GM23338 (cell line): ENCODE measurements around the gene RAPGEF3. TPM values are rescaled to one million over a fixed set of nuclear protein-coding genes. Genes with fewer than 3 reads are reported as not detected.

Experiments
- ATAC-seq: fragments of 200-7000 bp; cut with Tn5 transposase; 3 replicates; pipeline ENCODE4 v1.9.1; 2020
- DNase-seq: peaks from one replicate; pipeline ENCODE4 v3.0.0-alpha.2; 2015; ENCODE audit warnings: low spot score
- H2AFZ ChIP-seq: fragments of 200-600 bp; sonication (generic); 2 replicates; pipeline ENCODE4 v1.8.0; 2016; ENCODE audit warnings: antibody characterized with exemption, mild to moderate bottlenecking, moderate library complexity
- H3F3A ChIP-seq: fragments of 200-600 bp; sonication (generic); replicated peaks from 2 replicates; pipeline ENCODE4 v1.8.0; 2017; ENCODE audit warnings: antibody characterized with exemption, mixed run types, low read depth
- H3K27ac ChIP-seq: fragments of 200-600 bp; sonication (generic); 2 replicates; pipeline ENCODE4 v1.6.1; 2016; ENCODE audit warnings: low read depth
- H3K27me3 ChIP-seq: fragments of 200-600 bp; sonication (generic); 2 replicates; pipeline ENCODE4 v1.8.0; 2016; ENCODE audit warnings: mild to moderate bottlenecking, mixed run types, moderate library complexity; ENCODE audit not compliant: insufficient read depth
- H3K36me3 ChIP-seq: fragments of 200-600 bp; sonication (generic); 2 replicates; pipeline ENCODE4 v1.8.0; 2016; ENCODE audit warnings: mild to moderate bottlenecking; ENCODE audit not compliant: insufficient read depth
- H3K4me1 ChIP-seq: fragments of 200-600 bp; sonication (generic); 2 replicates; pipeline ENCODE4 v1.8.0; 2016; ENCODE audit warnings: mild to moderate bottlenecking, moderate library complexity; ENCODE audit not compliant: insufficient read depth
- H3K4me2 ChIP-seq: fragments of 200-600 bp; sonication (generic); 2 replicates; pipeline ENCODE4 v1.7.1; 2017; ENCODE audit warnings: mixed run types
- H3K4me3 ChIP-seq: fragments of 200-600 bp; sonication (generic); 2 replicates; pipeline ENCODE4 v1.6.1; 2016; ENCODE audit warnings: mixed run types
- H3K79me2 ChIP-seq: fragments of 200-600 bp; sonication (generic); replicated peaks from 2 replicates; pipeline ENCODE4 v1.8.0; 2017; ENCODE audit warnings: mild to moderate bottlenecking; ENCODE audit not compliant: insufficient read depth
- H3K9me2 ChIP-seq: fragments of 200-600 bp; sonication (generic); 2 replicates; pipeline ENCODE4 v1.8.0; 2017; ENCODE audit not compliant: insufficient read depth
- H4K20me1 ChIP-seq: fragments of 200-600 bp; sonication (generic); replicated peaks from 2 replicates; pipeline ENCODE4 v1.8.0; 2017; ENCODE audit warnings: mild to moderate bottlenecking; ENCODE audit not compliant: insufficient read depth
- H3K27ac Mint-ChIP-seq: 2 replicates; pipeline ENCODE4 v1.8.0; 2020; ENCODE audit warnings: inconsistent platforms, mild to moderate bottlenecking, moderate library complexity, mixed read lengths
- H3K27me3 Mint-ChIP-seq: 3 replicates; pipeline ENCODE4 v1.8.0; 2022; ENCODE audit warnings: low read depth, mild to moderate bottlenecking, moderate library complexity, mixed read lengths, inconsistent platforms; ENCODE audit not compliant: insufficient read depth, poor library complexity
- H3K36me3 Mint-ChIP-seq: 3 replicates; pipeline ENCODE4 v1.8.0; 2021; ENCODE audit warnings: low read depth, mild to moderate bottlenecking, inconsistent platforms, moderate library complexity, mixed read lengths
- H3K4me1 Mint-ChIP-seq: 3 replicates; pipeline ENCODE4 v1.8.0; 2020; ENCODE audit warnings: mild to moderate bottlenecking, inconsistent platforms, mixed read lengths
- H3K4me3 Mint-ChIP-seq: 3 replicates; pipeline ENCODE4 v1.8.0; 2021; ENCODE audit warnings: moderate library complexity, mild to moderate bottlenecking, inconsistent platforms, mixed read lengths
- H3K9me3 Mint-ChIP-seq: 3 replicates; pipeline ENCODE4 v1.8.0; 2020; ENCODE audit warnings: moderate library complexity, mild to moderate bottlenecking, inconsistent platforms, mixed read lengths
- CREB1 ChIP-seq: fragments of 250-450 bp; sonication (Bioruptor Pico); IDR thresholded peaks from 2 replicates; pipeline ENCODE4 v1.5.0; 2020; ENCODE audit warnings: low read depth, mild to moderate bottlenecking, moderate library complexity
- EZH2 ChIP-seq: fragments of 200-600 bp; sonication (generic); IDR thresholded peaks from one replicate; pipeline ENCODE4 v1.8.0; 2017; ENCODE audit warnings: antibody characterized with exemption, mild to moderate bottlenecking, low read depth; ENCODE audit not compliant: unreplicated experiment
- JUNB ChIP-seq: IDR thresholded peaks from one replicate; pipeline ENCODE4 v1.6.1; 2016; ENCODE audit warnings: antibody characterized with exemption; ENCODE audit not compliant: unreplicated experiment
- NANOG ChIP-seq: IDR thresholded peaks from 2 replicates; pipeline ENCODE4 v1.6.1; 2016; ENCODE audit warnings: antibody characterized with exemption, borderline replicate concordance
- POLR2AphosphoS5 ChIP-seq: IDR thresholded peaks from 2 replicates; pipeline ENCODE4 v1.6.1; 2016; ENCODE audit warnings: antibody characterized with exemption, low read depth
- STAT1 ChIP-seq: IDR thresholded peaks from one replicate; pipeline ENCODE4 v1.6.1; 2016; ENCODE audit warnings: antibody characterized with exemption; ENCODE audit not compliant: unreplicated experiment
- ZNF114 ChIP-seq: fragments of 250-450 bp; sonication (Bioruptor Pico); IDR thresholded peaks from 2 replicates; pipeline ENCODE4 v1.5.0; 2020; ENCODE audit warnings: mild to moderate bottlenecking, moderate library complexity
- ZNF331 ChIP-seq: fragments of 250-450 bp; sonication (Bioruptor Pico); IDR thresholded peaks from 2 replicates; pipeline ENCODE4 v1.5.0; 2020; ENCODE audit warnings: low read depth, mild to moderate bottlenecking, moderate library complexity
- polyA plus RNA-seq: library from polyadenylated mRNA; unstranded; fragments of >200 nt; fragmentation: Nextera tagmentation; extraction: Ambion mirVana; gene quantifications from 2 replicates; pipeline ENCODE4 v1.2.1, GENCODE V29; 2016
- total RNA-seq: library from RNA; depleted of rRNA; stranded (reverse); fragments of >200 nt; shearing (Covaris generic); gene quantifications from 2 replicates; pipeline ENCODE4 v1.2.3, GENCODE V29; 2014
- TF ChIP-seq, protein P1 (sequence below): IDR thresholded peaks from 2 replicates; pipeline ENCODE4 v1.6.1; 2016; ENCODE audit warnings: antibody characterized with exemption
- TF ChIP-seq, protein P2 (sequence below): IDR thresholded peaks from one replicate; pipeline ENCODE4 v1.6.1; 2018; ENCODE audit warnings: antibody characterized with exemption; ENCODE audit not compliant: unreplicated experiment
- TF ChIP-seq, protein P3 (sequence below): fragments of 250-450 bp; sonication (Bioruptor Pico); IDR thresholded peaks from 2 replicates; pipeline ENCODE4 v1.5.0; 2020; ENCODE audit warnings: mild to moderate bottlenecking, moderate library complexity

RAPGEF3 gene
- total and polyA plus RNA-seq, 2 experiments from 2014 or later = 2.3 to 11.8 TPM

DNA sequence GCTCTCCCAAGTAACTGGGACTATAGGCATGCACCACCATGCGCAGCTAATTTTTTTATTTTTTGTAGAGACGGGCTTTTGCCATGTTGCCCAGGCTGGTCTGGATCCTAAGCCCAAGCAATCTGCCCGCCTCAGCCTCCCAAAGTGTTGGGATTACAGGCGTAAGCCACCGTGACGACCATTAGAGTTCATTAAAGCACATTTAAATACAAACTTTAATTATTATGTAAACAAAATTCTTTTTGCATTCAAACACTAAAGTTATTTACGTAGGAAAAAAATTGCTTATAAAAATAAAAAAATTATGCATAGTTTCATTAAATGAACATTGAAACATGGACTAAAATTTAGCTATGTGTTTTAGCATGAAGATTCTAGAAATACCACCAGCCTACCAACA is 60.0 kb downstream of the RAPGEF3 start:
- ATAC-seq (no peak), DNase-seq (no peak)
- H3K27ac Mint-ChIP-seq = no peak overlapping the region
- H2AFZ ChIP-seq = no peak overlapping the region
- H3K4me1 ChIP-seq = no peaks in the 10 kb centered on the region
- peaks cover 5% of the 10 kb centered on the region for H4K20me1 ChIP-seq
- peaks cover 22% of the 10 kb centered on the region for H3K36me3 Mint-ChIP-seq
- H3K79me2 ChIP-seq = peaks cover 17% of the 10 kb centered on the region
- H3F3A ChIP-seq = no peaks in the 10 kb centered on the region
- H3K4me3 ChIP-seq = no peak overlapping the region
- H3K9me3 Mint-ChIP-seq = no peaks in the 10 kb centered on the region
- TF ChIP-seq EZH2 = no peak
- no peak for TF ChIP-seq JUNB
- TF ChIP-seq, protein P1, sequence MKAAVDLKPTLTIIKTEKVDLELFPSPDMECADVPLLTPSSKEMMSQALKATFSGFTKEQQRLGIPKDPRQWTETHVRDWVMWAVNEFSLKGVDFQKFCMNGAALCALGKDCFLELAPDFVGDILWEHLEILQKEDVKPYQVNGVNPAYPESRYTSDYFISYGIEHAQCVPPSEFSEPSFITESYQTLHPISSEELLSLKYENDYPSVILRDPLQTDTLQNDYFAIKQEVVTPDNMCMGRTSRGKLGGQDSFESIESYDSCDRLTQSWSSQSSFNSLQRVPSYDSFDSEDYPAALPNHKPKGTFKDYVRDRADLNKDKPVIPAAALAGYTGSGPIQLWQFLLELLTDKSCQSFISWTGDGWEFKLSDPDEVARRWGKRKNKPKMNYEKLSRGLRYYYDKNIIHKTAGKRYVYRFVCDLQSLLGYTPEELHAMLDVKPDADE = no peak
- H3K27ac ChIP-seq = no peak overlapping the region
- no peaks in the 10 kb centered on the region for H3K9me2 ChIP-seq
- H3K27me3 ChIP-seq = no peaks in the 10 kb centered on the region
- H3K4me1 Mint-ChIP-seq = 0 out of 3 replicates have a peak, but pooled peaks cover 2% of the 10 kb centered on the region
- H3K27me3 Mint-ChIP-seq = no peaks in the 10 kb centered on the region
- H3K36me3 ChIP-seq = peaks cover 12% of the 10 kb centered on the region; the same call in 1 of the 2 replicates
- no peak overlapping the region for H3K4me2 ChIP-seq
- H3K4me3 Mint-ChIP-seq = no peak overlapping the region

DNA sequence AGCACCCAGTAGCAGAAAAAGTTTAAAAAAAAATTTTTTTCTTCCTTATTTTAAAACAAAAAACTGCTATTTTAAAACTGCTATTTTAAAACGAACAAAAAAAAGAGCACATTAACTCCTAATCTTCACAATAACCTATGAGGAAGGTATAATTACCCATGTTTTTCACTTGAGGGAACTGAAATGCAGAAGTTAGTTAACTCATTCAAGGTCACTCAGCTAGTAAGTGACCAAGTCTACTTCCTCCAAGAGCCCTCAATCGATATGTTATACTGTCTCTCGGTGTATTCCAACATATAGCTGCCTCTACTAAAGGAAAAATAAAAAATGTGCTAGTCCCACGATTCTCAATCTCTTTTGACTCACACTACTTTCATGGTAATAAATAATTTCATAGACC is 60.6 kb downstream of the RAPGEF3 start:
- H3K36me3 ChIP-seq = peaks cover 12% of the 10 kb centered on the region; the same call in 1 of the 2 replicates
- no peaks in the 10 kb centered on the region for H3K27me3 Mint-ChIP-seq
- TF ChIP-seq NANOG (no peak), STAT1 (no peak), CREB1 (CRISPR knock-in tag) (no peak), POLR2AphosphoS5 (no peak), JUNB (no peak), EZH2 (no peak), ZNF331 (CRISPR knock-in tag) (no peak), ZNF114 (no peak)
- TF ChIP-seq, protein P2, sequence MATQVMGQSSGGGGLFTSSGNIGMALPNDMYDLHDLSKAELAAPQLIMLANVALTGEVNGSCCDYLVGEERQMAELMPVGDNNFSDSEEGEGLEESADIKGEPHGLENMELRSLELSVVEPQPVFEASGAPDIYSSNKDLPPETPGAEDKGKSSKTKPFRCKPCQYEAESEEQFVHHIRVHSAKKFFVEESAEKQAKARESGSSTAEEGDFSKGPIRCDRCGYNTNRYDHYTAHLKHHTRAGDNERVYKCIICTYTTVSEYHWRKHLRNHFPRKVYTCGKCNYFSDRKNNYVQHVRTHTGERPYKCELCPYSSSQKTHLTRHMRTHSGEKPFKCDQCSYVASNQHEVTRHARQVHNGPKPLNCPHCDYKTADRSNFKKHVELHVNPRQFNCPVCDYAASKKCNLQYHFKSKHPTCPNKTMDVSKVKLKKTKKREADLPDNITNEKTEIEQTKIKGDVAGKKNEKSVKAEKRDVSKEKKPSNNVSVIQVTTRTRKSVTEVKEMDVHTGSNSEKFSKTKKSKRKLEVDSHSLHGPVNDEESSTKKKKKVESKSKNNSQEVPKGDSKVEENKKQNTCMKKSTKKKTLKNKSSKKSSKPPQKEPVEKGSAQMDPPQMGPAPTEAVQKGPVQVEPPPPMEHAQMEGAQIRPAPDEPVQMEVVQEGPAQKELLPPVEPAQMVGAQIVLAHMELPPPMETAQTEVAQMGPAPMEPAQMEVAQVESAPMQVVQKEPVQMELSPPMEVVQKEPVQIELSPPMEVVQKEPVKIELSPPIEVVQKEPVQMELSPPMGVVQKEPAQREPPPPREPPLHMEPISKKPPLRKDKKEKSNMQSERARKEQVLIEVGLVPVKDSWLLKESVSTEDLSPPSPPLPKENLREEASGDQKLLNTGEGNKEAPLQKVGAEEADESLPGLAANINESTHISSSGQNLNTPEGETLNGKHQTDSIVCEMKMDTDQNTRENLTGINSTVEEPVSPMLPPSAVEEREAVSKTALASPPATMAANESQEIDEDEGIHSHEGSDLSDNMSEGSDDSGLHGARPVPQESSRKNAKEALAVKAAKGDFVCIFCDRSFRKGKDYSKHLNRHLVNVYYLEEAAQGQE = no peak
- TF ChIP-seq, protein P3, sequence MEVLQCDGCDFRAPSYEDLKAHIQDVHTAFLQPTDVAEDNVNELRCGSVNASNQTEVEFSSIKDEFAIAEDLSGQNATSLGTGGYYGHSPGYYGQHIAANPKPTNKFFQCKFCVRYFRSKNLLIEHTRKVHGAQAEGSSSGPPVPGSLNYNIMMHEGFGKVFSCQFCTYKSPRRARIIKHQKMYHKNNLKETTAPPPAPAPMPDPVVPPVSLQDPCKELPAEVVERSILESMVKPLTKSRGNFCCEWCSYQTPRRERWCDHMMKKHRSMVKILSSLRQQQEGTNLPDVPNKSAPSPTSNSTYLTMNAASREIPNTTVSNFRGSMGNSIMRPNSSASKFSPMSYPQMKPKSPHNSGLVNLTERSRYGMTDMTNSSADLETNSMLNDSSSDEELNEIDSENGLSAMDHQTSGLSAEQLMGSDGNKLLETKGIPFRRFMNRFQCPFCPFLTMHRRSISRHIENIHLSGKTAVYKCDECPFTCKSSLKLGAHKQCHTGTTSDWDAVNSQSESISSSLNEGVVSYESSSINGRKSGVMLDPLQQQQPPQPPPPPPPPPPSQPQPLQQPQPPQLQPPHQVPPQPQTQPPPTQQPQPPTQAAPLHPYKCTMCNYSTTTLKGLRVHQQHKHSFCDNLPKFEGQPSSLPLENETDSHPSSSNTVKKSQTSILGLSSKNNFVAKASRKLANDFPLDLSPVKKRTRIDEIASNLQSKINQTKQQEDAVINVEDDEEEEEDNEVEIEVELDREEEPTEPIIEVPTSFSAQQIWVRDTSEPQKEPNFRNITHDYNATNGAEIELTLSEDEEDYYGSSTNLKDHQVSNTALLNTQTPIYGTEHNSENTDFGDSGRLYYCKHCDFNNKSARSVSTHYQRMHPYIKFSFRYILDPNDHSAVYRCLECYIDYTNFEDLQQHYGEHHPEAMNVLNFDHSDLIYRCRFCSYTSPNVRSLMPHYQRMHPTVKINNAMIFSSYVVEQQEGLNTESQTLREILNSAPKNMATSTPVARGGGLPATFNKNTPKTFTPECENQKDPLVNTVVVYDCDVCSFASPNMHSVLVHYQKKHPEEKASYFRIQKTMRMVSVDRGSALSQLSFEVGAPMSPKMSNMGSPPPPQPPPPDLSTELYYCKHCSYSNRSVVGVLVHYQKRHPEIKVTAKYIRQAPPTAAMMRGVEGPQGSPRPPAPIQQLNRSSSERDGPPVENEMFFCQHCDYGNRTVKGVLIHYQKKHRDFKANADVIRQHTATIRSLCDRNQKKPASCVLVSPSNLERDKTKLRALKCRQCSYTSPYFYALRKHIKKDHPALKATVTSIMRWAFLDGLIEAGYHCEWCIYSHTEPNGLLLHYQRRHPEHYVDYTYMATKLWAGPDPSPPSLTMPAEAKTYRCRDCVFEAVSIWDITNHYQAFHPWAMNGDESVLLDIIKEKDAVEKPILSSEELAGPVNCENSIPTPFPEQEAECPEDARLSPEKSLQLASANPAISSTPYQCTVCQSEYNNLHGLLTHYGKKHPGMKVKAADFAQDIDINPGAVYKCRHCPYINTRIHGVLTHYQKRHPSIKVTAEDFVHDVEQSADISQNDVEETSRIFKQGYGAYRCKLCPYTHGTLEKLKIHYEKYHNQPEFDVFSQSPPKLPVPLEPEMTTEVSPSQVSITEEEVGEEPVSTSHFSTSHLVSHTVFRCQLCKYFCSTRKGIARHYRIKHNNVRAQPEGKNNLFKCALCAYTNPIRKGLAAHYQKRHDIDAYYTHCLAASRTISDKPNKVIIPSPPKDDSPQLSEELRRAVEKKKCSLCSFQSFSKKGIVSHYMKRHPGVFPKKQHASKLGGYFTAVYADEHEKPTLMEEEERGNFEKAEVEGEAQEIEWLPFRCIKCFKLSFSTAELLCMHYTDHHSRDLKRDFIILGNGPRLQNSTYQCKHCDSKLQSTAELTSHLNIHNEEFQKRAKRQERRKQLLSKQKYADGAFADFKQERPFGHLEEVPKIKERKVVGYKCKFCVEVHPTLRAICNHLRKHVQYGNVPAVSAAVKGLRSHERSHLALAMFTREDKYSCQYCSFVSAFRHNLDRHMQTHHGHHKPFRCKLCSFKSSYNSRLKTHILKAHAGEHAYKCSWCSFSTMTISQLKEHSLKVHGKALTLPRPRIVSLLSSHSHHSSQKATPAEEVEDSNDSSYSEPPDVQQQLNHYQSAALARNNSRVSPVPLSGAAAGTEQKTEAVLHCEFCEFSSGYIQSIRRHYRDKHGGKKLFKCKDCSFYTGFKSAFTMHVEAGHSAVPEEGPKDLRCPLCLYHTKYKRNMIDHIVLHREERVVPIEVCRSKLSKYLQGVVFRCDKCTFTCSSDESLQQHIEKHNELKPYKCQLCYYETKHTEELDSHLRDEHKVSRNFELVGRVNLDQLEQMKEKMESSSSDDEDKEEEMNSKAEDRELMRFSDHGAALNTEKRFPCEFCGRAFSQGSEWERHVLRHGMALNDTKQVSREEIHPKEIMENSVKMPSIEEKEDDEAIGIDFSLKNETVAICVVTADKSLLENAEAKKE (CRISPR knock-in tag) = no peak

More for the DNA sequence above, 60.6 kb downstream of the RAPGEF3 start:
- DNase-seq = no peak
- Histone ChIP-seq H3K4me3 (no peak overlapping the region), H3K27me3 (no peaks in the 10 kb centered on the region), H3F3A (no peaks in the 10 kb centered on the region), H3K4me2 (no peak overlapping the region), H2AFZ (no peak overlapping the region), H3K4me1 (no peaks in the 10 kb centered on the region), H3K9me2 (no peaks in the 10 kb centered on the region), H3K27ac (no peak overlapping the region), H4K20me1 (peaks cover 5% of the 10 kb centered on the region), H3K79me2 (peaks cover 11% of the 10 kb centered on the region; the same call in 1 of the 2 replicates)
- Mint-ChIP-seq H3K4me3 (no peak overlapping the region), H3K9me3 (no peaks in the 10 kb centered on the region), H3K4me1 (no peaks in the 10 kb centered on the region), H3K36me3 (peaks cover 28% of the 10 kb centered on the region), H3K27ac (no peak overlapping the region)
- no peak for ATAC-seq
